Measurements from ENCODE around the gene TTBK1. TPM values are rescaled to one million over a fixed set of nuclear protein-coding genes. Genes with fewer than 3 reads are reported as not detected.

TTBK1 gene
- total and polyA plus RNA-seq, 2 donors (not counting 1 experiment from before 2014, with no cell fraction given) = 0.07 TPM; not detected in 1

DNA sequence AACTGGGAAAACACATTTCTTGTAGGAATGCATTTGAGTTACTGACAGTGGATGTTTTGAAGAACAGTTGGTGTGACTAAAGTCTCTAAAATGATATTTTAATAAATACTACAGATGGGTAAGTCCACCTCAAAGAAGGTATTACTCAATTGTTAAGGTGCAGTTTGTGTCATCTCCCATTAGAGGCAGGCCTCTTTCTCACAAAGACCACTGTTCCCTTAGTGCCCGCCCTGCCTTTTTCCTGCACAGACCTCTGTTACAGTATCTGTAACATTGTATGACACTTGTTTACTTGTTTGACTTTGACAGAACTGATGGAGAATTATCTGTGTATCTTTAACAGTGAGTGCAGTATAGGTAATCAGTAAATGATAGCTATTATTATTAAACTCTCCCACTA, 70.5 kb downstream of the TTBK1 start:
- Mint-ChIP-seq H3K4me1 (peaks cover 81% of the 10 kb centered on the region), H3K27ac (peak overlapping the region; percentile 23), H3K9me3 (ENCODE audit: insufficient read depth) (peaks cover 2% of the 10 kb centered on the region), H3K4me3 (no peak overlapping the region), H3K27me3 (no peaks in the 10 kb centered on the region)
- H3K4me2 ChIP-seq (replicated peaks; ENCODE audit: low read depth, low read length, poor library complexity, severe bottlenecking) = no peak overlapping the region
- no peak overlapping the region for H2AFZ ChIP-seq (ENCODE audit: insufficient read depth, low read depth, low read length, poor library complexity, severe bottlenecking)
- DNase-seq (no peak), ATAC-seq (ENCODE audit: low read depth) (no peak)
- H3K36me3 ChIP-seq (replicated peaks in 1 of 2; ENCODE audit: control extremely low read depth in 1 of 2, control insufficient read depth in 1 of 2, extremely low read depth in 1 of 2, insufficient read depth in 2 of 2, low read length in 1 of 2) = peaks cover 0 to 2% of the 10 kb centered on the region in 2 experiments
- no CpG with 5 or more reads among the region's 1 CpG for WGBS (ENCODE audit: insufficient coverage)
- CTCF ChIA-PET = interaction anchor here (0.7 to 2.0 kb wide), 8 partner anchors 9 to 90 kb away, joined by 3 to 10 read pairs (median 3); no protein-coding TSS in a partner anchor
- peaks cover 7% of the 10 kb centered on the region for H3K79me2 ChIP-seq (ENCODE audit: control insufficient read depth, insufficient read depth, low read length)
- no peak overlapping the region for H3K9ac ChIP-seq (ENCODE audit: low read length)
- no peak overlapping the region for H3K4me3 ChIP-seq (ENCODE audit: control extremely low read depth in 1 of 5, extremely low read depth in 1 of 5, insufficient read depth in 1 of 5, low read depth in 2 of 5, low read length in 4 of 5)
- no peaks in the 10 kb centered on the region for H4K20me1 ChIP-seq (ENCODE audit: control insufficient read depth, insufficient read depth, low read length, poor library complexity, severe bottlenecking)
- peaks cover 0 to 7% (median 0%) of the 10 kb centered on the region in 3 donors for H3K9me3 ChIP-seq (ENCODE audit: control extremely low read depth in 1 of 3, control insufficient read depth in 2 of 3, insufficient read depth in 1 of 3, low read length in 2 of 3)
- H3K27me3 ChIP-seq (replicated peaks in 1 of 4; ENCODE audit: control extremely low read depth in 1 of 4, control insufficient read depth in 3 of 4, insufficient read depth in 4 of 4, low read length in 3 of 4) = no peaks in the 10 kb centered on the region
- intact Hi-C loops (cut with micrococcal nuclease) = loop anchor here (2.0 to 5.0 kb wide), 2 partner anchors 53 to 69 kb away; partner anchors contain the start of gene ZNF318
- TF ChIP-seq EZH2 (IDR thresholded peaks at IDR 0.05; ENCODE audit: borderline replicate concordance, insufficient read depth, low read depth, low read length, poor library complexity, severe bottlenecking) = no peak
- TF ChIP-seq, protein P1, sequence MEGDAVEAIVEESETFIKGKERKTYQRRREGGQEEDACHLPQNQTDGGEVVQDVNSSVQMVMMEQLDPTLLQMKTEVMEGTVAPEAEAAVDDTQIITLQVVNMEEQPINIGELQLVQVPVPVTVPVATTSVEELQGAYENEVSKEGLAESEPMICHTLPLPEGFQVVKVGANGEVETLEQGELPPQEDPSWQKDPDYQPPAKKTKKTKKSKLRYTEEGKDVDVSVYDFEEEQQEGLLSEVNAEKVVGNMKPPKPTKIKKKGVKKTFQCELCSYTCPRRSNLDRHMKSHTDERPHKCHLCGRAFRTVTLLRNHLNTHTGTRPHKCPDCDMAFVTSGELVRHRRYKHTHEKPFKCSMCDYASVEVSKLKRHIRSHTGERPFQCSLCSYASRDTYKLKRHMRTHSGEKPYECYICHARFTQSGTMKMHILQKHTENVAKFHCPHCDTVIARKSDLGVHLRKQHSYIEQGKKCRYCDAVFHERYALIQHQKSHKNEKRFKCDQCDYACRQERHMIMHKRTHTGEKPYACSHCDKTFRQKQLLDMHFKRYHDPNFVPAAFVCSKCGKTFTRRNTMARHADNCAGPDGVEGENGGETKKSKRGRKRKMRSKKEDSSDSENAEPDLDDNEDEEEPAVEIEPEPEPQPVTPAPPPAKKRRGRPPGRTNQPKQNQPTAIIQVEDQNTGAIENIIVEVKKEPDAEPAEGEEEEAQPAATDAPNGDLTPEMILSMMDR (IDR thresholded peaks at IDR 0.05) = no peak
- POLR2A ChIA-PET = no interaction called here
- H3K4me1 ChIP-seq (ENCODE audit: control insufficient read depth in 2 of 2, insufficient read depth in 2 of 2, low read length in 2 of 2) = peaks cover 68 to 69% of the 10 kb centered on the region in 2 donors
- no peak overlapping the region for H3K27ac ChIP-seq (ENCODE audit: low read length in 2 of 2)

DNA sequence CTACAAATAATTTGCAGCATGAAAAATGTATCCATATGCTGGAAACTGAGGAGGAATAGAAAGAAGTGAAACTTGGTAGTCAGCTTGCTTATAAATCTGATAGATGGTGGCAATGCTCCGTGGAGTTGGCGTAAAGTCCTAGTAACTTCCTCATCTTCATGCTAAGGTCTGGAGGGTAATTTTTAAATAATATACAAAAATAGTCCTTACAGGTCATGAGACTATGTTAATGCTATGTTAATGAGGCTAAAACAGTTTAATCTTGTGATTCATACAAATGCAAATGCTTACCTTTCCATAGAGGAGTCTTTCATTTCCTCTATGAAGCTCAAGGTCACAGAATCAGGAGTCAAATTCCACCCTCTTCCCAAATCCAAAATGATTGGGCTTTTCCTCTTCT, 74.7 kb downstream of the TTBK1 start:
- intact Hi-C loops (cut with micrococcal nuclease) = no loop called here
- Histone ChIP-seq H3K27me3 (replicated peaks in 1 of 4; ENCODE audit: control extremely low read depth in 1 of 4, control insufficient read depth in 3 of 4, insufficient read depth in 4 of 4, low read length in 3 of 4) (no peaks in the 10 kb centered on the region), H3K27ac (ENCODE audit: low read length in 2 of 2) (peak overlapping the region; percentile 76 to 83), H3K9me3 (ENCODE audit: control extremely low read depth in 1 of 3, control insufficient read depth in 2 of 3, insufficient read depth in 1 of 3, low read length in 2 of 3) (no peaks in the 10 kb centered on the region), H2AFZ (ENCODE audit: insufficient read depth, low read depth, low read length, poor library complexity, severe bottlenecking) (no peak overlapping the region), H3K4me1 (ENCODE audit: control insufficient read depth in 2 of 2, insufficient read depth in 2 of 2, low read length in 2 of 2) (peaks cover 60 to 69% of the 10 kb centered on the region in 2 donors), H3K36me3 (replicated peaks in 1 of 2; ENCODE audit: control extremely low read depth in 1 of 2, control insufficient read depth in 1 of 2, extremely low read depth in 1 of 2, insufficient read depth in 2 of 2, low read length in 1 of 2) (peaks cover 0 to 2% of the 10 kb centered on the region in 2 experiments), H3K4me3 (ENCODE audit: control extremely low read depth in 1 of 5, extremely low read depth in 1 of 5, insufficient read depth in 1 of 5, low read depth in 2 of 5, low read length in 4 of 5) (peak overlapping the region in 1 of 5 experiments; percentile 8), H3K79me2 (ENCODE audit: control insufficient read depth, insufficient read depth, low read length) (peaks cover 5% of the 10 kb centered on the region), H3K9ac (ENCODE audit: low read length) (no peak overlapping the region), H3K4me2 (replicated peaks; ENCODE audit: low read depth, low read length, poor library complexity, severe bottlenecking) (peak overlapping the region; percentile 45), H4K20me1 (ENCODE audit: control insufficient read depth, insufficient read depth, low read length, poor library complexity, severe bottlenecking) (no peaks in the 10 kb centered on the region)
- TF ChIP-seq, protein P1 (IDR thresholded peaks at IDR 0.05) = no peak
- Mint-ChIP-seq H3K4me1 (peaks cover 81% of the 10 kb centered on the region), H3K4me3 (peak overlapping the region; percentile 79), H3K9me3 (ENCODE audit: insufficient read depth) (no peaks in the 10 kb centered on the region), H3K27ac (peak overlapping the region; percentile 95), H3K27me3 (no peaks in the 10 kb centered on the region)
- ChIA-PET POLR2A (interaction anchor here (0.6 to 1.5 kb wide), 2 partner anchors 9 to 139 kb away, joined by 4 read pairs; partner anchors contain the start of gene CRIP3), CTCF (interaction anchor here (1.0 to 5.3 kb wide), 6 partner anchors 9 to 189 kb away, joined by 3 to 36 read pairs (median 3); partner anchors contain the start of gene CRIP3)
- DNase-seq = peak; percentile 71
- no CpG with 5 or more reads among the region's 2 CpGs for WGBS (ENCODE audit: insufficient coverage)
- ATAC-seq (ENCODE audit: low read depth) = peak; percentile 51

Measured in B cell (primary cell).